HepG2 (cell line): ENCODE data around the gene RNASE4. TPM values are rescaled to one million over a fixed set of nuclear protein-coding genes. Genes with fewer than 3 reads are reported as not detected.

ENCODE experiments used
- ATF1 ChIP-seq: IDR thresholded peaks from 2 replicates; pipeline ENCODE4 v1.6.1; 2016; ENCODE audit warnings: mild to moderate bottlenecking, control low read depth
- CTCF ChIP-seq: sonication (generic); formaldehyde crosslinking; IDR thresholded peaks from 2 replicates; pipeline ENCODE4 v1.5.0; 2020; ENCODE audit warnings: mild to moderate bottlenecking, missing genetic modification reagents, moderate library complexity
- DMAP1 ChIP-seq: IDR thresholded peaks from 2 replicates; pipeline ENCODE4 v1.6.1; 2016
- GTF2F1 ChIP-seq: fragments of 150-350 bp; IDR thresholded peaks from 2 replicates; pipeline ENCODE4 v1.6.1; 2014; ENCODE audit warnings: low read length
- HIC2 ChIP-seq: sonication (generic); formaldehyde crosslinking; IDR thresholded peaks from 2 replicates; pipeline ENCODE4 v1.9.0; 2022; ENCODE audit warnings: low read depth, missing genetic modification reagents
- HNF1B ChIP-seq: sonication (generic); formaldehyde crosslinking; IDR thresholded peaks from 2 replicates; pipeline ENCODE4 v1.5.1; 2020; ENCODE audit warnings: mild to moderate bottlenecking, moderate library complexity, missing genetic modification reagents
- HOMEZ ChIP-seq: IDR thresholded peaks from 2 replicates; pipeline ENCODE4 v1.6.1; 2016; ENCODE audit warnings: low read depth
- MAFF ChIP-seq: IDR thresholded peaks from 2 replicates; pipeline ENCODE4 v1.6.1; 2011; ENCODE audit warnings: low read depth, low read length, improper control_type of control experiment
- MBNL3 ChIP-seq: fragments of 250-450 bp; sonication (Bioruptor Pico); conservative IDR thresholded peaks from 2 replicates; pipeline ENCODE4 v1.8.0; 2022; ENCODE audit warnings: mild to moderate bottlenecking, inconsistent platforms
- MIXL1 ChIP-seq: IDR thresholded peaks from 2 replicates; pipeline ENCODE4 v1.6.1; 2016
- MYNN ChIP-seq: sonication (generic); formaldehyde crosslinking; IDR thresholded peaks from 2 replicates; pipeline ENCODE4 v1.4.0; 2020; ENCODE audit warnings: mild to moderate bottlenecking, low read depth, missing genetic modification reagents
- RARA ChIP-seq: IDR thresholded peaks from 2 replicates; pipeline ENCODE4 v1.6.1; 2016; ENCODE audit warnings: missing genetic modification reagents, missing compliant biosample characterization
- REPIN1 ChIP-seq: sonication (generic); formaldehyde crosslinking; IDR thresholded peaks from 2 replicates; pipeline ENCODE4 v1.8.0; 2022; ENCODE audit warnings: missing genetic modification reagents, low read depth, mild to moderate bottlenecking, borderline replicate concordance
- RNF2 ChIP-seq: fragments of 450-650 bp; conservative IDR thresholded peaks from 2 replicates; pipeline ENCODE4 v1.6.1; 2016; ENCODE audit warnings: low read depth
- RXRB ChIP-seq: IDR thresholded peaks from 2 replicates; pipeline ENCODE4 v1.6.1; 2016; ENCODE audit warnings: borderline replicate concordance, missing genetic modification reagents, missing compliant biosample characterization
- SCMH1 ChIP-seq: sonication (generic); formaldehyde crosslinking; IDR thresholded peaks from 2 replicates; pipeline ENCODE4 v1.9.0; 2021; ENCODE audit warnings: missing genetic modification reagents, mild to moderate bottlenecking, borderline replicate concordance
- SMYD3 ChIP-seq: sonication (generic); formaldehyde crosslinking; IDR thresholded peaks from 2 replicates; pipeline ENCODE4 v1.8.1; 2023; ENCODE audit warnings: mild to moderate bottlenecking, missing genetic modification reagents
- TEAD2 ChIP-seq: sonication (generic); formaldehyde crosslinking; IDR thresholded peaks from 2 replicates; pipeline ENCODE4 v1.9.0; 2021; ENCODE audit warnings: missing genetic modification reagents
- ZFP37 ChIP-seq: sonication (generic); formaldehyde crosslinking; IDR thresholded peaks from 2 replicates; pipeline ENCODE4 v1.4.0; 2020; ENCODE audit warnings: missing genetic modification reagents, borderline replicate concordance
- ZNF263 ChIP-seq: sonication (generic); formaldehyde crosslinking; IDR thresholded peaks from 2 replicates; pipeline ENCODE4 v1.4.0; 2020; ENCODE audit warnings: missing genetic modification reagents
- ZNF580 ChIP-seq: IDR thresholded peaks from 2 replicates; pipeline ENCODE4 v1.6.1; 2016; ENCODE audit warnings: low read depth, borderline replicate concordance
- ZNF7 ChIP-seq: IDR thresholded peaks from 2 replicates; pipeline ENCODE4 v1.6.1; 2016; ENCODE audit warnings: missing biosample characterization, missing genetic modification reagents
- ZNF776 ChIP-seq: sonication (generic); formaldehyde crosslinking; IDR thresholded peaks from 2 replicates; pipeline ENCODE4 v1.4.0; 2020; ENCODE audit warnings: mild to moderate bottlenecking, missing genetic modification reagents
- ZNF891 ChIP-seq: sonication (generic); formaldehyde crosslinking; IDR thresholded peaks from 2 replicates; pipeline ENCODE4 v1.5.0; 2020; ENCODE audit warnings: mild to moderate bottlenecking, missing genetic modification reagents
- ZSCAN31 ChIP-seq: sonication (generic); formaldehyde crosslinking; IDR thresholded peaks from 2 replicates; pipeline ENCODE4 v1.5.0; 2020; ENCODE audit warnings: low read depth, mild to moderate bottlenecking, missing genetic modification reagents
- polyA plus RNA-seq, 8 experiments: library from polyadenylated mRNA; depleted of rRNA in 3 of 8; stranded (reverse) in 7 of 8; unstranded in 1 of 8; fragments of >200 nt; fragmentation: Illumina TruSeq in 4 of 8; extraction: Trizol in 4 of 8; gene quantifications; 2 replicates each; pipeline versions ENCODE4 v1.2.1 to v1.2.3, GENCODE V29; 2011 to 2016; ENCODE audit warnings: low read depth in 4 of 8, missing spikeins in 1 of 8, mixed read lengths in 1 of 8; ENCODE audit not compliant: insufficient read depth in 1 of 8
- total RNA-seq, 5 experiments: library from RNA; depleted of rRNA; stranded (reverse); fragments of >200 nt; fragmentation: Illumina TruSeq; extraction: Trizol; gene quantifications; 2 replicates each; pipeline ENCODE4 v1.2.3, GENCODE V29; 2016; ENCODE audit warnings: low read depth in 1 of 5

Gene RNASE4
- total and polyA plus RNA-seq, 2 of the 13 experiments (the other 11 are each of a cell fraction or from before 2014, with no cell fraction given): 109 to 983 TPM

- no peak; the same call in 1 of the 2 replicates for TF ChIP-seq DMAP1 (CRISPR knock-in tag)
- TF ChIP-seq TEAD2 (CRISPR knock-in tag): no peak
- no peak for TF ChIP-seq CTCF (CRISPR knock-in tag)
- no peak for TF ChIP-seq GTF2F1
- peak; percentile 100 for TF ChIP-seq MAFF
- no peak; the same call in 1 of the 2 replicates for TF ChIP-seq MYNN
- no peak for TF ChIP-seq ATF1 (CRISPR knock-in tag)
- TF ChIP-seq ZNF263 (CRISPR knock-in tag): 0 out of 2 replicates have a peak, but pooled peaks have one; percentile 45
- TF ChIP-seq HNF1B (CRISPR knock-in tag): peak; percentile 65
- TF ChIP-seq HOMEZ: no peak
- peak; percentile 66; the same call in 1 of the 2 replicates for TF ChIP-seq ZNF891 (CRISPR knock-in tag)
- TF ChIP-seq SCMH1 (CRISPR knock-in tag): no peak
- TF ChIP-seq MIXL1 (CRISPR knock-in tag): no peak
- peak; percentile 1; the same call in 1 of the 2 replicates for TF ChIP-seq SMYD3
- TF ChIP-seq MBNL3 (CRISPR knock-in tag): no peak
- no peak for TF ChIP-seq ZNF7 (CRISPR knock-in tag)
- peak; percentile 91 for TF ChIP-seq ZNF580 (CRISPR knock-in tag)
- TF ChIP-seq ZSCAN31 (CRISPR knock-in tag): peak; percentile 22; the same call in 1 of the 2 replicates
- peak; percentile 66; the same call in 1 of the 2 replicates for TF ChIP-seq REPIN1
- 0 out of 2 replicates have a peak, but pooled peaks have one; percentile 47 for TF ChIP-seq RNF2
- TF ChIP-seq RXRB (CRISPR knock-in tag): peak; percentile 69
- TF ChIP-seq HIC2 (CRISPR knock-in tag): no peak
- TF ChIP-seq RARA (CRISPR knock-in tag): peak; percentile 56
- no peak for TF ChIP-seq ZFP37 (CRISPR knock-in tag)
- TF ChIP-seq ZNF776 (CRISPR knock-in tag): no peak
These were observed 2.8 kb upstream of the RNASE4 start (continued) for GRCh38 chr14:20681348-20682126.
